H1 (cell line): Measurements from ENCODE around the gene MRPL4.

Experiments
- POLR2A ChIP-seq, 2 experiments: IDR thresholded peaks; 1 replicate in 1 of 2; 2 replicates in 1 of 2; pipeline ENCODE4 v1.6.1; 2011; ENCODE audit warnings: low read depth in 2 of 2, low read length in 2 of 2, mild to moderate bottlenecking in 2 of 2; ENCODE audit errors: control extremely low read depth in 1 of 2
- TF ChIP-seq, protein P1 (sequence below), 3 experiments: IDR thresholded peaks; 1 replicate in 2 of 3; 2 replicates in 1 of 3; pipeline versions ENCODE4 v1.5.1 to v1.6.1; 2011; ENCODE audit warnings: low read length in 3 of 3, mild to moderate bottlenecking in 3 of 3, inconsistent platforms in 2 of 3, low read depth in 1 of 3, moderate library complexity in 1 of 3; ENCODE audit not compliant: insufficient read depth in 1 of 3; ENCODE audit errors: control extremely low read depth in 1 of 3
- TF ChIP-seq, protein P2 (sequence below): IDR thresholded peaks from 2 replicates; pipeline ENCODE4 v1.6.1; 2012; ENCODE audit warnings: low read length, inconsistent platforms

DNA sequence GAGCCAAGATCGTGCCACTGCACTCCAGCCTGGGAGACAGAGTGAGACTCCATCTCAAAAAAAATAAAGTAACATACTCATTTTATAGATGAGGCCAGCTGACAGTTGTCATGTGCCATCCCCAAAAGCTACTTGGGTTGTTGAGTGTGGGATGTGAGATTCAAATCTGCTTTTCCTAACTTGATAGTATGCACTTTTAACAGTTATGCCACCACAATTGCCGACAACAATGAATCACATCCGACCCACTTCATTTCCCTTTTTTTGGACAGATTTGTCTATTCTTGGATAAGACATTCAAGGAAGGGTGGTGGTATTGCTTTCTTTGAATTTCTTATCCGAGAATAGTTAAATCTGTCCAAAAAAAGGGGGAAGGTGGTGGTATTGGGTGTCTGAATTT lies 41.0 kb upstream of the MRPL4 start:
- TF ChIP-seq POLR2A (IDR thresholded peaks at IDR 0.05; ENCODE audit: control extremely low read depth in 1 of 2, low read depth in 2 of 2, low read length in 2 of 2), result no peak
- TF ChIP-seq, protein P1, sequence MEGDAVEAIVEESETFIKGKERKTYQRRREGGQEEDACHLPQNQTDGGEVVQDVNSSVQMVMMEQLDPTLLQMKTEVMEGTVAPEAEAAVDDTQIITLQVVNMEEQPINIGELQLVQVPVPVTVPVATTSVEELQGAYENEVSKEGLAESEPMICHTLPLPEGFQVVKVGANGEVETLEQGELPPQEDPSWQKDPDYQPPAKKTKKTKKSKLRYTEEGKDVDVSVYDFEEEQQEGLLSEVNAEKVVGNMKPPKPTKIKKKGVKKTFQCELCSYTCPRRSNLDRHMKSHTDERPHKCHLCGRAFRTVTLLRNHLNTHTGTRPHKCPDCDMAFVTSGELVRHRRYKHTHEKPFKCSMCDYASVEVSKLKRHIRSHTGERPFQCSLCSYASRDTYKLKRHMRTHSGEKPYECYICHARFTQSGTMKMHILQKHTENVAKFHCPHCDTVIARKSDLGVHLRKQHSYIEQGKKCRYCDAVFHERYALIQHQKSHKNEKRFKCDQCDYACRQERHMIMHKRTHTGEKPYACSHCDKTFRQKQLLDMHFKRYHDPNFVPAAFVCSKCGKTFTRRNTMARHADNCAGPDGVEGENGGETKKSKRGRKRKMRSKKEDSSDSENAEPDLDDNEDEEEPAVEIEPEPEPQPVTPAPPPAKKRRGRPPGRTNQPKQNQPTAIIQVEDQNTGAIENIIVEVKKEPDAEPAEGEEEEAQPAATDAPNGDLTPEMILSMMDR (IDR thresholded peaks at IDR 0.05; ENCODE audit: control extremely low read depth in 1 of 3, insufficient read depth in 1 of 3, low read depth in 1 of 3, low read length in 3 of 3), result no peak
- TF ChIP-seq, protein P2, sequence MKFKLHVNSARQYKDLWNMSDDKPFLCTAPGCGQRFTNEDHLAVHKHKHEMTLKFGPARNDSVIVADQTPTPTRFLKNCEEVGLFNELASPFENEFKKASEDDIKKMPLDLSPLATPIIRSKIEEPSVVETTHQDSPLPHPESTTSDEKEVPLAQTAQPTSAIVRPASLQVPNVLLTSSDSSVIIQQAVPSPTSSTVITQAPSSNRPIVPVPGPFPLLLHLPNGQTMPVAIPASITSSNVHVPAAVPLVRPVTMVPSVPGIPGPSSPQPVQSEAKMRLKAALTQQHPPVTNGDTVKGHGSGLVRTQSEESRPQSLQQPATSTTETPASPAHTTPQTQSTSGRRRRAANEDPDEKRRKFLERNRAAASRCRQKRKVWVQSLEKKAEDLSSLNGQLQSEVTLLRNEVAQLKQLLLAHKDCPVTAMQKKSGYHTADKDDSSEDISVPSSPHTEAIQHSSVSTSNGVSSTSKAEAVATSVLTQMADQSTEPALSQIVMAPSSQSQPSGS, result no peak
